Parathyroid adenoma (tissue), 2 donors: ENCODE data around the gene ICAM2.

Experiments used
- H2AFZ ChIP-seq: fragments of 300-600 bp; sonication (generic); one replicate; pipeline ENCODE4 v1.7.0; 2017; ENCODE audit warnings: antibody characterized with exemption, mild to moderate bottlenecking
- H3K27ac ChIP-seq: fragments of 300-600 bp; sonication (generic); one replicate; pipeline ENCODE4 v1.7.0; 2017
- H3K27me3 ChIP-seq: fragments of 300-600 bp; sonication (generic); one replicate; pipeline ENCODE4 v1.7.0; 2017; ENCODE audit warnings: low read length; ENCODE audit not compliant: control insufficient read depth, insufficient read depth
- H3K36me3 ChIP-seq: fragments of 300-600 bp; sonication (generic); one replicate; pipeline ENCODE4 v1.7.0; 2017; ENCODE audit warnings: low read length; ENCODE audit not compliant: control insufficient read depth, insufficient read depth
- H3K4me1 ChIP-seq: fragments of 300-600 bp; sonication (generic); one replicate; pipeline ENCODE4 v1.7.0; 2017; ENCODE audit warnings: control low read depth
- H3K4me2 ChIP-seq: fragments of 300-600 bp; sonication (generic); one replicate; pipeline ENCODE4 v1.7.0; 2017; ENCODE audit warnings: low read length
- H3K4me3 ChIP-seq: fragments of 300-600 bp; sonication (generic); one replicate; pipeline ENCODE4 v1.7.0; 2017; ENCODE audit warnings: low read depth, low read length
- H3K79me2 ChIP-seq: fragments of 300-600 bp; sonication (generic); one replicate; pipeline ENCODE4 v1.7.0; 2017; ENCODE audit warnings: control low read depth
- H3K9ac ChIP-seq: fragments of 300-600 bp; sonication (generic); one replicate; pipeline ENCODE4 v1.7.0; 2017; ENCODE audit warnings: mild to moderate bottlenecking
- H3K9me3 ChIP-seq: fragments of 300-600 bp; sonication (generic); one replicate; pipeline ENCODE4 v1.7.0; 2017; ENCODE audit warnings: low read length; ENCODE audit not compliant: control insufficient read depth
- TF ChIP-seq, protein P1 (sequence below): fragments of 300-600 bp; sonication (generic); IDR thresholded peaks from one replicate; pipeline ENCODE4 v1.7.0; 2017; ENCODE audit warnings: antibody characterized with exemption, mild to moderate bottlenecking
- donor health status: primary hyperparathyroidism.

The ICAM2 gene

DNA sequence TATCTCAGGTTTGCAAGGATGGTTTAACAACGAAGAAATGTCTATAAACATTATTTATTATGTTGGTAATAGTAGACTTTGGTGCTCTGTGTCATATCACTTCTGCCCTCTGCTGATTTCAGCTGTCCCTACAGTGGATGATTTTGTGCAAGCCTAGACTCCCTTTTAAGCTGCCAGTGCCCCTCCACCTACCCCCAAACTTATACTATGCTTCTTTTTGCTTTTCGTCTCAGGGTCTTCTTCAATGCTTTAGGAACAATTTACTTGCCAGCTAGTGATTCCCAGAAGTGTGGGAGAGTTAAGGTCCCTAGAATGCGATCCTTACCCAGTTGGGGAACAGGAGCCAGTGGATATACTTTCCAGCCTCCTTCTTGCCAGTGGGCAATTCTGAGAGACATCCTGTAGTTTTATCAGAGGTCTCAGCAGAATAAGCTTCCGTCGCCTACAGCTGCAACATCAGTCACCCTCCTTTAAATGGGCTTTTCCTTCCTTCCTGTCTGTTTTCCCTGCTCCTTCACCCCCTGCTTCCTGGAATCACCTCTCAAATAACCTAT is 4.1 kb downstream of the ICAM2 start:
- no peak overlapping the region for H3K9ac ChIP-seq
- H3K27me3 ChIP-seq: no peaks in the 10 kb centered on the region
- H3K4me1 ChIP-seq: no peaks in the 10 kb centered on the region
- no peak overlapping the region for H3K4me3 ChIP-seq
- H3K27ac ChIP-seq: peak overlapping the region; percentile 8
- peak overlapping the region; percentile 23 for H3K4me2 ChIP-seq
- TF ChIP-seq, protein P1, sequence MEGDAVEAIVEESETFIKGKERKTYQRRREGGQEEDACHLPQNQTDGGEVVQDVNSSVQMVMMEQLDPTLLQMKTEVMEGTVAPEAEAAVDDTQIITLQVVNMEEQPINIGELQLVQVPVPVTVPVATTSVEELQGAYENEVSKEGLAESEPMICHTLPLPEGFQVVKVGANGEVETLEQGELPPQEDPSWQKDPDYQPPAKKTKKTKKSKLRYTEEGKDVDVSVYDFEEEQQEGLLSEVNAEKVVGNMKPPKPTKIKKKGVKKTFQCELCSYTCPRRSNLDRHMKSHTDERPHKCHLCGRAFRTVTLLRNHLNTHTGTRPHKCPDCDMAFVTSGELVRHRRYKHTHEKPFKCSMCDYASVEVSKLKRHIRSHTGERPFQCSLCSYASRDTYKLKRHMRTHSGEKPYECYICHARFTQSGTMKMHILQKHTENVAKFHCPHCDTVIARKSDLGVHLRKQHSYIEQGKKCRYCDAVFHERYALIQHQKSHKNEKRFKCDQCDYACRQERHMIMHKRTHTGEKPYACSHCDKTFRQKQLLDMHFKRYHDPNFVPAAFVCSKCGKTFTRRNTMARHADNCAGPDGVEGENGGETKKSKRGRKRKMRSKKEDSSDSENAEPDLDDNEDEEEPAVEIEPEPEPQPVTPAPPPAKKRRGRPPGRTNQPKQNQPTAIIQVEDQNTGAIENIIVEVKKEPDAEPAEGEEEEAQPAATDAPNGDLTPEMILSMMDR: no peak
- no peaks in the 10 kb centered on the region for H3K79me2 ChIP-seq
- no peaks in the 10 kb centered on the region for H3K9me3 ChIP-seq
- no peaks in the 10 kb centered on the region for H3K36me3 ChIP-seq
- H2AFZ ChIP-seq: no peak overlapping the region

DNA sequence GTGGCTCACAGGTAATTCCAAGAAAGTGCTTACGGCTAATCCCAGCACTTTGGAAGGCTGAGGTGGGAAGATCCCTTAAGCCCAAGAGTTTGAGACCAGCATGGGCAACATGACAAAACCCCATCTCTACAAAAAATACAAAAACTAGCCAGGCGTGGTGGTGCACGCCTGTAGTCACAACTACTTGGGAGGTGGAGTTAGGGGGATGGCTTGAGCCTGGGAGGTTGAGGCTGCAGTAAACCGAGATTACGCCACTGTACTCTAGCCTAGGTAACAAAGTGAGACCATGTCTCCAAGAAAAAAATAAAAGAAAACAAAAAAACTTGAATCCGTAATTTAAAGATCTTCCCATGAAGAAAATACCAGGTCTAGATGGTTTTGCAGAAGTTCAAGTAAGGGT is 5.0 kb downstream of the ICAM2 start:
- Histone ChIP-seq H3K27ac (no peak overlapping the region), H3K9me3 (no peaks in the 10 kb centered on the region), H3K9ac (no peak overlapping the region), H3K4me3 (no peak overlapping the region), H3K27me3 (no peaks in the 10 kb centered on the region), H3K4me1 (no peaks in the 10 kb centered on the region), H3K79me2 (no peaks in the 10 kb centered on the region), H3K36me3 (no peaks in the 10 kb centered on the region), H2AFZ (no peak overlapping the region), H3K4me2 (no peak overlapping the region)
- TF ChIP-seq, protein P1: no peak

DNA sequence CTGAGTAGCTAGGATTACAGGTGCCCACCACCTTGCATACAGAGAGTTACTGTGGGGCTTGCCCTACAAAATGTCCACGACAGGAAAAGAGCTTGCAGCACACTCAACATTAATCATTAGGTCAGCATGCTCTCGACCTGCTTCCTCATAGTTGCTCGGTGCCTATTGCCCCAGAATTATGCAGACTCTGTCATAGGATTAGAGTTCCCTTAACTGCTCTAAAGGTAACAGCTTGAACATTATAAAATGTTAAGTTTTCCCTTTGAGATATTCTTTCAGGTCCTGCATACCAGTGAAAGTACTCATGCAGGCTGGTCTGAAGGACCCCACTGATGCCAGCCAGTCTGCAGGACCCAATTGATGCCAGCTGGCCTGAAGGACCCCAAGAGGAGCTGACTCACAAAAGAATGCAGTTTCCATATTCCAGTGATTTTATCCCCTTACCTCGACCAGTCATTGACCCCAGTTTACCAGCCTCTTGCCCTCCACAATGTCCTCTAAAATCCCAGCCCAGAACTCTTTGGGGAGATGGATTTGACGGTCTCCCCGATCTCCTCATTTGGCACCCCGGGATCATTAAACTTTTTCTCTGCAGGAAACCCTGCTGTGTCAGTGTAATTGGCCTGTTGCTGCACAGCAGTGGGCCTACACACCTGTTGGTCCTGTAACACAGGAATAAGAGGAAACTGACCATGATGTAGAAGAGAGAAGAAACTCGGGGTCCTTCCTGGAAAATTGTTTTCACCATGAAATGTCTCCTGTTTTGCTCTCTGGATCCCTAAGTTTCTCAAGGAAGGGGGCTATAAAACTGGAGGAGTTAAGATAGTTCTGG is 10.6 kb downstream of the ICAM2 start:
- H3K4me2 ChIP-seq: no peak overlapping the region
- no peaks in the 10 kb centered on the region for H3K27me3 ChIP-seq
- no peaks in the 10 kb centered on the region for H3K9me3 ChIP-seq
- H3K27ac ChIP-seq: no peak overlapping the region
- H3K4me3 ChIP-seq: no peak overlapping the region
- H2AFZ ChIP-seq: no peak overlapping the region
- TF ChIP-seq, protein P1: no peak
- no peak overlapping the region for H3K9ac ChIP-seq
- H3K4me1 ChIP-seq: no peaks in the 10 kb centered on the region
- H3K79me2 ChIP-seq: no peaks in the 10 kb centered on the region
- no peaks in the 10 kb centered on the region for H3K36me3 ChIP-seq

DNA sequence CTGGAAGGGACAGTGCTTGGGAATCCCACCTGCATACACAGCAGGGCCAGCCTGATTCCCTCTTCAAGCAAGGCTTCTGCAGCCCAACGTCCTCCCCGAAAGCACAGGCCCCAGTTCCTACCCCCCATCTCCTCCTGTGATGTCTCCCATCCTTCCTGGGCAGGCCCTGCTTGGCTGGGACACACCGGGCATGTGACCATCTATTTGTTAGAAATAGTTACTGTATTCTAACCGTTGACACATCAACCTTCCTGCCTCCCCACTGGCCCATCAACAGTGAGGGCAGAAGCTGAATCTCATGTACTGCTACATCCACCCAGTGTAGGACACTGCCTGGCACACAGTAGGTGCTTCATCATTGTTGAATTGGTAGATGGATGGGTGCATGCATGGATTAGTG is 11.6 kb downstream of the ICAM2 start:
- no peaks in the 10 kb centered on the region for H3K4me1 ChIP-seq

More for the DNA sequence above, 11.6 kb downstream of the ICAM2 start:
- H3K9me3 ChIP-seq: no peaks in the 10 kb centered on the region
- H3K4me2 ChIP-seq: no peak overlapping the region
- TF ChIP-seq, protein P1: no peak
- H3K36me3 ChIP-seq: no peaks in the 10 kb centered on the region
- H3K27me3 ChIP-seq: no peaks in the 10 kb centered on the region
- H3K4me3 ChIP-seq: no peak overlapping the region
- peak overlapping the region; percentile 29 for H3K27ac ChIP-seq
- H3K9ac ChIP-seq: no peak overlapping the region
- H3K79me2 ChIP-seq: no peaks in the 10 kb centered on the region
- H2AFZ ChIP-seq: no peak overlapping the region
